ENCODE measurements around the gene PAMR1. TPM values are rescaled to one million over a fixed set of nuclear protein-coding genes. Genes with fewer than 3 reads are reported as not detected.
"Not testable (repeated sequence)": the region's sequence is repeated elsewhere in the genome, so short reads cannot be mapped to it uniquely, and the experiment has no call there.

Gene PAMR1
- total RNA-seq, 1 donor from 2014 or later: 0.21 TPM

GRCh38 chr11:35523331-35523768, 2.1 kb downstream of the PAMR1 start:
- H3K27ac Mint-ChIP-seq (ENCODE audit: unreplicated experiment): no peak overlapping the region
- DNase-seq (ENCODE audit: low read depth, low spot score): no peak
- peaks cover 14% of the 10 kb centered on the region for H3K4me1 Mint-ChIP-seq
- no peaks in the 10 kb centered on the region for H3K36me3 Mint-ChIP-seq (ENCODE audit: low read depth)
- H3K27me3 Mint-ChIP-seq (ENCODE audit: low read depth): peaks cover 68% of the 10 kb centered on the region
- H3K9me3 Mint-ChIP-seq: no peaks in the 10 kb centered on the region
- TF ChIP-seq CTCF (conservative IDR thresholded peaks at IDR 0.05): no peak
- no peak overlapping the region for H3K4me3 Mint-ChIP-seq

GRCh38 chr11:35522091-35522490, 3.3 kb downstream of the PAMR1 start:
- not testable (repeated sequence) for H3K4me3 Mint-ChIP-seq; H3K36me3 Mint-ChIP-seq (ENCODE audit: low read depth); H3K9me3 Mint-ChIP-seq; DNase-seq (ENCODE audit: low read depth, low spot score); H3K27ac Mint-ChIP-seq (ENCODE audit: unreplicated experiment)
- H3K4me1 Mint-ChIP-seq: peaks cover 14% of the 10 kb centered on the region
- H3K27me3 Mint-ChIP-seq (ENCODE audit: low read depth): peaks cover 65% of the 10 kb centered on the region

GRCh38 chr11:35520376-35520775, 5.0 kb downstream of the PAMR1 start:
- Mint-ChIP-seq H3K27me3 (ENCODE audit: low read depth) (peaks cover 57% of the 10 kb centered on the region), H3K36me3 (ENCODE audit: low read depth) (no peaks in the 10 kb centered on the region), H3K4me3 (no peak overlapping the region), H3K9me3 (no peaks in the 10 kb centered on the region), H3K4me1 (peaks cover 20% of the 10 kb centered on the region), H3K27ac (ENCODE audit: unreplicated experiment) (no peak overlapping the region)
- TF ChIP-seq CTCF (conservative IDR thresholded peaks at IDR 0.05): no peak
- no peak for DNase-seq (ENCODE audit: low read depth, low spot score)

- DNase-seq (ENCODE audit: low read depth, low spot score): no peak
- no peak overlapping the region for H3K4me3 Mint-ChIP-seq
- H3K9me3 Mint-ChIP-seq: no peaks in the 10 kb centered on the region
- H3K27me3 Mint-ChIP-seq (ENCODE audit: low read depth): peaks cover 55% of the 10 kb centered on the region
- H3K4me1 Mint-ChIP-seq: peaks cover 14% of the 10 kb centered on the region
- no peak overlapping the region for H3K27ac Mint-ChIP-seq (ENCODE audit: unreplicated experiment)
- H3K36me3 Mint-ChIP-seq (ENCODE audit: low read depth): no peaks in the 10 kb centered on the region
- TF ChIP-seq CTCF (conservative IDR thresholded peaks at IDR 0.05): no peak
These were observed 6.7 kb downstream of the PAMR1 start for GRCh38 chr11:35518766-35519165.

- Mint-ChIP-seq H3K36me3 (ENCODE audit: low read depth) (no peaks in the 10 kb centered on the region), H3K9me3 (no peaks in the 10 kb centered on the region), H3K27me3 (ENCODE audit: low read depth) (peaks cover 52% of the 10 kb centered on the region), H3K4me3 (no peak overlapping the region), H3K27ac (ENCODE audit: unreplicated experiment) (no peak overlapping the region), H3K4me1 (peaks cover 11% of the 10 kb centered on the region)
- no peak for TF ChIP-seq CTCF (conservative IDR thresholded peaks at IDR 0.05)
- no peak for DNase-seq (ENCODE audit: low read depth, low spot score)
These were observed 7.9 kb downstream of the PAMR1 start for GRCh38 chr11:35517481-35517880.

- H3K9me3 Mint-ChIP-seq: no peaks in the 10 kb centered on the region
- no peaks in the 10 kb centered on the region for H3K36me3 Mint-ChIP-seq (ENCODE audit: low read depth)
- no peak overlapping the region for H3K27ac Mint-ChIP-seq (ENCODE audit: unreplicated experiment)
- no peak for TF ChIP-seq CTCF (conservative IDR thresholded peaks at IDR 0.05)
- peaks cover 11% of the 10 kb centered on the region for H3K4me1 Mint-ChIP-seq
- DNase-seq (ENCODE audit: low read depth, low spot score): no peak
- H3K27me3 Mint-ChIP-seq (ENCODE audit: low read depth): peaks cover 48% of the 10 kb centered on the region
- H3K4me3 Mint-ChIP-seq: no peak overlapping the region
These were observed 9.0 kb downstream of the PAMR1 start for GRCh38 chr11:35516403-35516802.

Measured in neural crest cell (in vitro differentiated cells).